Mesenchymal stem cell (in vitro differentiated cells and primary cell): ENCODE measurements around the gene CORO2B.

ENCODE experiments used
- DNase-seq: peaks from one replicate; pipeline ENCODE4 v3.0.0-alpha.2; 2013
- H2AFZ ChIP-seq: one replicate; pipeline ENCODE4 v1.6.1; 2013; ENCODE audit warnings: low read depth, mild to moderate bottlenecking, control low read depth, inconsistent platforms, low read length, moderate library complexity
- H2AK5ac ChIP-seq: 2 replicates; pipeline ENCODE4 v1.6.1; 2013; ENCODE audit warnings: low read length, moderate library complexity, mild to moderate bottlenecking, inconsistent platforms; ENCODE audit not compliant: severe bottlenecking
- H2BK120ac ChIP-seq: one replicate; pipeline ENCODE4 v1.6.1; 2013; ENCODE audit warnings: low read depth, mild to moderate bottlenecking, inconsistent platforms, low read length, moderate library complexity
- H2BK12ac ChIP-seq, 2 experiments: one replicate each; pipeline ENCODE4 v1.6.1; 2013; ENCODE audit warnings: inconsistent platforms in 2 of 2, low read length in 2 of 2, mild to moderate bottlenecking in 2 of 2, moderate library complexity in 2 of 2, control low read depth in 1 of 2
- H2BK15ac ChIP-seq: one replicate; pipeline ENCODE4 v1.6.1; 2013; ENCODE audit warnings: mild to moderate bottlenecking, low read depth, inconsistent platforms; ENCODE audit not compliant: poor library complexity, severe bottlenecking
- H2BK5ac ChIP-seq: 2 replicates; pipeline ENCODE4 v1.6.1; 2013; ENCODE audit warnings: low read depth, mild to moderate bottlenecking, low read length, control low read depth, inconsistent platforms; ENCODE audit not compliant: poor library complexity, severe bottlenecking
- H3K14ac ChIP-seq, 2 experiments: one replicate each; pipeline ENCODE4 v1.6.1; 2013; ENCODE audit warnings: inconsistent platforms in 2 of 2, low read length in 2 of 2, control low read depth in 1 of 2, mild to moderate bottlenecking in 1 of 2, moderate library complexity in 1 of 2
- H3K18ac ChIP-seq, 2 experiments: one replicate each; pipeline ENCODE4 v1.6.1; 2013; ENCODE audit warnings: inconsistent platforms in 2 of 2, low read length in 2 of 2, control low read depth in 1 of 2, low read depth in 1 of 2, mild to moderate bottlenecking in 1 of 2
- H3K23ac ChIP-seq, 2 experiments: one replicate each; pipeline ENCODE4 v1.6.1; 2013; ENCODE audit warnings: inconsistent platforms in 2 of 2, low read length in 2 of 2, mild to moderate bottlenecking in 2 of 2, moderate library complexity in 2 of 2, control low read depth in 1 of 2
- H3K27ac ChIP-seq: 2 replicates; pipeline ENCODE4 v1.5.1; 2013; ENCODE audit warnings: mild to moderate bottlenecking, moderate library complexity, low read length, control low read depth, inconsistent platforms; ENCODE audit not compliant: poor library complexity, severe bottlenecking
- H3K27me3 ChIP-seq, 2 experiments: 2 replicates each; pipeline versions ENCODE4 v1.6.1 to v1.7.0; 2013; ENCODE audit warnings: low read length in 2 of 2, mild to moderate bottlenecking in 2 of 2, moderate library complexity in 2 of 2, control low read depth in 1 of 2, inconsistent platforms in 1 of 2; ENCODE audit not compliant: control insufficient read depth in 1 of 2, insufficient read depth in 1 of 2
- H3K36me3 ChIP-seq, 2 experiments: 2 replicates each; pipeline versions ENCODE4 v1.6.1 to v1.7.0; 2013; ENCODE audit warnings: low read length in 2 of 2, control low read depth in 1 of 2, inconsistent platforms in 1 of 2, low read depth in 1 of 2, mild to moderate bottlenecking in 1 of 2; ENCODE audit not compliant: insufficient read depth in 2 of 2, control insufficient read depth in 1 of 2
- H3K4ac ChIP-seq, 2 experiments: one replicate each; pipeline ENCODE4 v1.6.1; 2013; ENCODE audit warnings: inconsistent platforms in 2 of 2, low read length in 2 of 2, mild to moderate bottlenecking in 2 of 2, moderate library complexity in 2 of 2, control low read depth in 1 of 2, low read depth in 1 of 2
- H3K4me1 ChIP-seq: 2 replicates; pipeline ENCODE4 v1.6.1; 2013; ENCODE audit warnings: low read depth, low read length, control low read depth; ENCODE audit not compliant: control insufficient read depth, insufficient read depth
- H3K4me2 ChIP-seq: 2 replicates; pipeline ENCODE4 v1.6.1; 2013; ENCODE audit warnings: low read length, mild to moderate bottlenecking, inconsistent platforms; ENCODE audit not compliant: poor library complexity, severe bottlenecking
- H3K4me3 ChIP-seq, 2 experiments: 2 replicates each; pipeline versions ENCODE4 v1.5.1 to v1.7.0; 2013; ENCODE audit warnings: low read length in 2 of 2, mild to moderate bottlenecking in 2 of 2, control low read depth in 1 of 2, low read depth in 1 of 2; ENCODE audit not compliant: insufficient read depth in 1 of 2
- H3K79me1 ChIP-seq: replicated peaks from 2 replicates; pipeline ENCODE4 v1.6.1; 2013; ENCODE audit warnings: mild to moderate bottlenecking, control low read depth, low read length, inconsistent platforms; ENCODE audit not compliant: poor library complexity, severe bottlenecking
- H3K9ac ChIP-seq: 2 replicates; pipeline ENCODE4 v1.7.0; 2013; ENCODE audit warnings: mild to moderate bottlenecking, low read length, moderate library complexity
- H3K9me3 ChIP-seq: 2 replicates; pipeline ENCODE4 v1.7.0; 2013; ENCODE audit warnings: mild to moderate bottlenecking, low read length; ENCODE audit not compliant: control insufficient read depth
- H4K8ac ChIP-seq: one replicate; pipeline ENCODE4 v1.6.1; 2013; ENCODE audit warnings: inconsistent platforms, mild to moderate bottlenecking, low read length, moderate library complexity
- H4K91ac ChIP-seq: one replicate; pipeline ENCODE4 v1.6.1; 2013; ENCODE audit warnings: mild to moderate bottlenecking, low read length, inconsistent platforms
- WGBS: methylation state at CpG from one replicate; pipeline ENCODE4 v1.1.7; 2013; ENCODE audit warnings: mixed read lengths; 5-methylcytosine and 5-hydroxymethylcytosine counted together

The CORO2B gene

DNA sequence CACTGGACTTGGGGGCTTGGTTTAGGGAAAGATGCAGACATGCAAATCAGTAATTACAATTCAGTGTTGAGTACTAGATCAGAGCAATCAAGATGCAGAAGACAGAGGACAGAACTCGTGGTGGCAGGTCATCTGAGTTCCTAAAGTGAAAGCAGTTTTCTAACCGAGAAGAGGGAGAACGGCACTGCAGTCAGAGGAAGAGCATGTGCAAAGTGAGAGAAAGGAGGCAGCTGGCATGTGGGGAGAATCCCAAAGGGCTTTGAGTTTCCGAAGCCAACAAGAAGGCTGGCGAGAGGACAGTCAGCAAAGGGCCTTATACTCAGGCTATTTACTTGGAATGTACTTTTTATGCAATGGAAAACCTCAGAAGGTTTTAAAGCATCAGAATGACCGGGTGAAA is 154.9 kb downstream of the CORO2B start:
- Histone ChIP-seq H3K18ac (no peak overlapping the region), H3K4me2 (no peak overlapping the region), H3K4me1 (peaks cover 19% of the 10 kb centered on the region), H3K36me3 (no peaks in the 10 kb centered on the region), H3K9me3 (no peaks in the 10 kb centered on the region), H2BK5ac (no peak overlapping the region), H3K4me3 (peak overlapping the region in 1 of 2 experiments; percentile 20), H2AFZ (no peak overlapping the region), H4K8ac (no peak overlapping the region), H3K14ac (no peak overlapping the region), H2BK15ac (no peak overlapping the region), H3K27ac (no peak overlapping the region), H2AK5ac (no peak overlapping the region), H2BK120ac (no peak overlapping the region), H3K4ac (no peak overlapping the region), H2BK12ac (no peak overlapping the region), H3K79me1 (no peaks in the 10 kb centered on the region), H3K23ac (no peak overlapping the region), H3K27me3 (no peaks in the 10 kb centered on the region), H3K9ac (no peak overlapping the region), H4K91ac (no peak overlapping the region)
- 52% methylated on average over 4 of the region's 6 CpGs for WGBS
- DNase-seq: peak; percentile 13

DNA sequence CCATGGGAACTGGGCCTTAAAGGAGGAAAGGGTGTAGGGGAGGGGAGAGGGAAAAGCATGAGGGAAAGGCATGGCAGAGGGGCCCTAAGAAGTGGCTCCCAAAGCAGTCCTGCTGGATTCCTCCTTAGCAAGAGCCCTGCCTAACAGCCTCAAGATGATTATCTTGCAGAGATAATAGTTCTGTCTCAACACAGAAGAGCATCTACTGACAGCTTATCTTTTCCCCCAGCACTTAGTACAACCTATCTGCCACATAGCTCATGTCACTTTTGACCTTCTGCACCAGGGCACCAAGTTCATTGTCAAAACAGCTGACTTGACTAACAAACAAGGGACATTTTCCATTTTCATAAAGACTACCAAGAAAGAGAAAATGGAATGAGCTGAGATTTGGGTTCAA is 155.6 kb downstream of the CORO2B start:
- H3K79me1 ChIP-seq: no peaks in the 10 kb centered on the region
- H3K4me2 ChIP-seq: no peak overlapping the region
- no peak overlapping the region for H2BK15ac ChIP-seq
- peaks cover 0 to under 1% of the 10 kb centered on the region in 2 experiments for H3K27me3 ChIP-seq
- no peak overlapping the region for H3K23ac ChIP-seq
- H3K18ac ChIP-seq: no peak overlapping the region
- H3K9me3 ChIP-seq: no peaks in the 10 kb centered on the region
- no peak overlapping the region for H4K91ac ChIP-seq
- no peak overlapping the region for H3K27ac ChIP-seq
- no peak overlapping the region for H3K4ac ChIP-seq
- no peak overlapping the region for H4K8ac ChIP-seq
- H3K14ac ChIP-seq: no peak overlapping the region
- no peaks in the 10 kb centered on the region for H3K36me3 ChIP-seq
- no peak overlapping the region for H2AK5ac ChIP-seq
- H3K9ac ChIP-seq: no peak overlapping the region
- H2BK120ac ChIP-seq: no peak overlapping the region
- H2AFZ ChIP-seq: no peak overlapping the region
- no peak overlapping the region for H2BK5ac ChIP-seq
- no peak for DNase-seq
- no peak overlapping the region for H3K4me3 ChIP-seq
- peaks cover 19% of the 10 kb centered on the region for H3K4me1 ChIP-seq
- H2BK12ac ChIP-seq: no peak overlapping the region

DNA sequence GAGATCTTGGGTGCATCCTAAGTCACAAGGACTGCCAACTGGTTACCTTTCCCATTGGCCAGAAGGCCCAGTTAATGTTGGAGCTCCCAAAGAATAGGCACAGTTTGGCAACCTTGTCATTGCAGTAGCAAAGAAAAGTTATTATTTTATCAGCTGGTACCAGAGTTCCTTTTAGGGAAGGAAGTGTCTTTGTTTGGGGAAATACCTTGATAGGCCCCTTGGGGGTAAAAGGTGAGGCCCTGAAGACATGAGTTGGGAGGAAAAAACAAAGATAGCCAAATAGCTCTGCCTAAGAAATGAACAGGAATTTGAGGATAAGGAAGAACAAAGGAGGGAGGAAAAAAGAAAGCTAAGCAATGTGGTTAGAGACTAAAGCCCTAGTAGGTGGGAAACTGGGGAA is 156.1 kb downstream of the CORO2B start:
- H3K23ac ChIP-seq: no peak overlapping the region
- H3K4me2 ChIP-seq: no peak overlapping the region
- H3K27me3 ChIP-seq: peaks cover under 1 to 5% of the 10 kb centered on the region in 2 experiments
- H2BK15ac ChIP-seq: no peak overlapping the region
- no peak overlapping the region for H2BK120ac ChIP-seq
- peaks cover 15% of the 10 kb centered on the region for H3K4me1 ChIP-seq
- H3K18ac ChIP-seq: no peak overlapping the region
- no peak overlapping the region for H2AK5ac ChIP-seq
- H2AFZ ChIP-seq: no peak overlapping the region
- H3K14ac ChIP-seq: no peak overlapping the region
- H3K79me1 ChIP-seq: no peaks in the 10 kb centered on the region
- no peak overlapping the region for H3K4ac ChIP-seq
- no peak for DNase-seq
- no peak overlapping the region for H2BK12ac ChIP-seq
- H4K8ac ChIP-seq: no peak overlapping the region
- no peaks in the 10 kb centered on the region for H3K36me3 ChIP-seq
- no peak overlapping the region for H3K9ac ChIP-seq
- no peak overlapping the region for H4K91ac ChIP-seq
- no peak overlapping the region for H3K4me3 ChIP-seq
- H2BK5ac ChIP-seq: no peak overlapping the region
- H3K27ac ChIP-seq: no peak overlapping the region
- no peaks in the 10 kb centered on the region for H3K9me3 ChIP-seq

DNA sequence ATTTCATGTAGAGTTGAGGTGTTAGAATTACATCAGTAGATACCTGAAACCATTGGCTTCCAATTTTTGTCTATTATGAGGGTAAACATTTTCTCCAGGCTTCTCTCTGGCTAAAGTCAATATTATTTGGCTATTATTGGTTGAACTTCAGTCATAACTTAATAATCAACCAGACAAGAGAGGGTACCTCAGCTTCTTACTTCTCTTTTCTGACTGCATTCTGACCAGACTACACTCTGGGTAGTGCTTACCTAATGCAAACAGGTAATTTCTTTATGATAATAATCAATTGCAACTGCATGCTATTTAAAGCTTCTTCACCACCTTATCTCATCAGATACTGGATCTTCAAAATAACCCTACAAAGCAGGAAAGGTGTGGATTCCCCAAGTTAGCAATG is 156.8 kb downstream of the CORO2B start:
- no peak overlapping the region for H3K4me3 ChIP-seq
- no peak overlapping the region for H3K23ac ChIP-seq
- H3K14ac ChIP-seq: no peak overlapping the region
- H3K18ac ChIP-seq: no peak overlapping the region
- no peak overlapping the region for H3K9ac ChIP-seq
- no peak overlapping the region for H2AFZ ChIP-seq
- no peak overlapping the region for H3K4ac ChIP-seq
- no peaks in the 10 kb centered on the region for H3K9me3 ChIP-seq
- H2AK5ac ChIP-seq: no peak overlapping the region
- H4K8ac ChIP-seq: no peak overlapping the region
- H2BK5ac ChIP-seq: no peak overlapping the region
- no peak overlapping the region for H2BK15ac ChIP-seq
- peaks cover 8% of the 10 kb centered on the region for H3K4me1 ChIP-seq
- no peaks in the 10 kb centered on the region for H3K36me3 ChIP-seq
- no peak overlapping the region for H4K91ac ChIP-seq
- H2BK12ac ChIP-seq: no peak overlapping the region
- H3K79me1 ChIP-seq: no peaks in the 10 kb centered on the region
- H3K27me3 ChIP-seq: peaks cover 6 to 11% of the 10 kb centered on the region in 2 experiments
- no peak overlapping the region for H3K4me2 ChIP-seq
- DNase-seq: no peak
- no peak overlapping the region for H2BK120ac ChIP-seq
- no peak overlapping the region for H3K27ac ChIP-seq
